Measurements from ENCODE around the gene ANOS1.

GRCh38 chrX:8760021-8760420 is 28.1 kb upstream of the ANOS1 start:
- TF ChIP-seq POLR2A (IDR thresholded peaks at IDR 0.05), result no peak
- TF ChIP-seq CTCF (IDR thresholded peaks at IDR 0.05), result no peak
- TF ChIP-seq POLR2AphosphoS5 (IDR thresholded peaks at IDR 0.05), result no peak
